Stimulated activated CD4-positive, alpha-beta T cell treated with anti-CD3 and anti-CD28 coated beads, Interleukin-4, amount 100 ng/mL, for 4 hours (primary cell): ENCODE measurements around the gene GALK1.
"Not testable (repeated sequence)": the region's sequence is repeated elsewhere in the genome, so short reads cannot be mapped to it uniquely, and the experiment has no call there.

Experiments used
- DNase-seq, 2 experiments: peaks; one replicate each; pipeline ENCODE4 v3.0.0-alpha.2; 2020

Gene GALK1

DNA sequence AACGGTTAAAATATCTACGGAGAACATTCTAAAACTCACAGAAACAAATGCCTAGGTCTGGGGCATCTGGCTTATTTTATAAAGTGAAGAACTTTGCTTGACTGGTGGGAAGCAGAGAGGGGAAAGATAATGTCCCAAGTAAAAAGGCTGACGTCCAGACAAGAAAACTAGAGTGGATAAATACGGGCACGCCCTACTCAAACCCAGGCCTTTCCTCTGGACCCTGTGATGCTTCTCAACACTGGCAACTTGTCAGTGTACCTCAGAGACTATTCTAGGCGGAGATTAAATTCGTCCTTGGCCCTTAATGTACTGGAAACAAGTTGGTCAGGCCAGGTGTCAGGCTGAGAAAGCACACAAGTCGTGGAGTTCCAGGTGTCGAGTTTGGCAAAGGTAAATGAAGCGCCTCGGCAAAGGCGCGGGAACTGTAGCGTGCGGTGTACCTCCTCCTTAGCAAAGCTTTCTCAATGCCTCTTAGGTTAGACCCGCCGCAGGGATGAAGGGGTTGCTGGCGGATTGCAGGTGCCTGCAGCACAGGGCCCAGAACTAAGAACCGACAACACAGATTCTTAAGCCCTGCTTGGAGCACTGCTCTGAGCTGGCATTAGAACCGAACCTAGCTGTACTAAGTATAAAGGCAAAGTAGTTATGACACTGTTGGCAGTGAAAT lies 18.9 kb upstream of the GALK1 start:
- DNase-seq: no peak

DNA sequence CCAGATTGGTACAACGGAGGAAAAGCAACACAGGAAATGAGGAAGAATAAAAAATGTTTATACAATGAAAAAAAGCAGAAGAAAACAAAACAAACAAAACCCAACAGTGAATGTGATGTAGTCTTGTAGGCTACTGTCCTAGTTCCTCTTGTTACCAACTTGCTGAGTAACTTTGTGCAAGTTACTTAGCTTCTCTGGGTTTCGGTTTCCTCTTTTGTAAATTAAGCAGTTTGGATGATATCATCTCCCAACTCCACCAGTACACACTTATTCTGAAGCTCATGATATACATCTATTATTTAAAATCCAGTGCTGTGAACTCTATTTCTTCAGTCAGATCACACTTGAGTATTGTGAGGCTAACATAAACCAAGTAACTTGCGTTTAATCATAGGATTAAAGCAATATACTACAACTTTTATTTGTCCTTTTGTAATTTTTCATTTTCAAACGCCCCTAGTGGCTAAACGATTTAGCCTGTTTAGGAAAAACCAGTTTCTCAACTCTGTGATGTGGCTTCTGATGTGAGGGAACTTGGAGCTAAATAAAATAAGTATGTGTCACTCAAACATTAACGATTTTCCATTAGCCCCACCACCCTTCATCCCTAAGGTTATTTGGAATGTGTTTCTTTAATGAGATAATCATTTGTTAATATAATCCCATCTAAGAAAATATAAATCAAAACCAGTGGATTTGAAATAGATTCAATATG lies 18.2 kb upstream of the GALK1 start:
- DNase-seq: no peak

DNA sequence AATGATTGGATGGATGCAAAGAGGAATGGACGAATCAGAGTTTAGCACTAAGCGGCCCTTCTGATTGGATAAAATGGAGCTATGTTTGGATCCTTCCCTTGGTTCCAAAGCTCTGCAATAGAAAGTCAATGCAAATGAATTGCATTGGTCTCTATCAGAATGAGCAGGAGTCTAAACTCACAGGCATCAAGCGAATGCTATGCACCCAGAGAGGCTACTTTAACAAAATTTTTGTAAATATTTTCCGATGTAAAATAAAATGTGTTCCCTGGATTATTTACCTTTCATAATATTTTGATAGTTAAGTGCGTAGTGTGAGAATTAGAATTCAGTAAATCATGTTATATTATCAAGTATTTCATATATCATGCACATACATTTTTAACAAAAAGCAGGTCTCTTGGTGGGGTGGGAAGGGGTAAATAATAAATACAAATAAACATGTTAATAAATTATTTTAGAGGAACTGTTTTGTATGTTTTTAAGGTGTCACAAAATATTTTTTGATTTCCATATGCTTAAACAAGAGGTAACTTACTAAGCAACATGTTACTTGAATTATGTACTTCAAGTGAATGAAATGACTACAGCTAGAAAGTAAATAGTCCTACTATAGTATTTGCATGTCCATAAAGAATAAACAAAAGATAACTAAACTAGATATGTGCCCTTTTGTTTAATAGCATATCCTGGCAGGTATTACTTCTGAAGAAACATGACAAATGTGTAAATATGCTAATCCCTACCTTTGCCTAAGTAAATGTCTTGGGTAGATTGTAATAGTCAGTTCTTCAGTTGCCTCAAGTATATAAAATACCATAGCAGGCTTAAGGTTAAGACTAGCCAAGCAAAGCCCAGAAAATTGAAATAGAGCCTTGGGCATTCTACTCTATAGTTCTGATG lies 15.2 kb upstream of the GALK1 start:
- DNase-seq: no peak

DNA sequence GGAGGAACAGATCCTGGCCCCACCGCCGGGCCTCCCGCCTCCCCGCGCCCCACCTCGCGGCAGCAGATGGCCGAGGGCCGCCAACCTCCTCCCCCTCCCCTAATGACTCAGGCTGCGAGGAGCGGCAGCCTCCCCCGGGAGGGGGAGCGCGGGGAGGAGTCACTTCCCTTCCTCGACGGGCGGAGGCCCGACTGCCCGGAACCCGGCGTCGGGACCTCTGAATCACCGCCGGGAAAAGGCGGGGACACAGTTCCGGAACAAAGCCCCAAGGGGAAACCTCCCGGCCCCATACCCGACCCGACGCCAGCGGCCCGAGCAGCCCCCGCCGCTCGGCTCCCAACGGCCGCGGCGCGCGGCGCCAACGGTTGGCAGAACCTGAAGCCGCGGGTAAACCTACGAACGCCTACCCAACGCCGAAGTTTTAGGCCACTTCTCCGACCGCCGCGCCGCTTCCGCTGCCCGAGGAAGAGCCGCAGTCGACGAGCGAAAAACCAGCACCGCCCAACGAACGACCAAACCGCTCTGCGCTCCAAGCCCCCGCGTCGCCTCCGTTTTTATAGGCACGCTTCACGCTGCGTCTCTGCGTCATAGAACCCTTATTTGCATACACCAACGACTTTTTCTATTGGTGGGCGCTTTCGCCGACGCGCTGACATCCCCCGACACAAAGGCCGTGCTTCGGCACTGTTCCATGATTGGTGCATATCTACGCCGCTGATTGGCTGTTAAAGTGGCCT lies 14.4 kb upstream of the GALK1 start:
- peak; percentile 88 to 96 for DNase-seq

DNA sequence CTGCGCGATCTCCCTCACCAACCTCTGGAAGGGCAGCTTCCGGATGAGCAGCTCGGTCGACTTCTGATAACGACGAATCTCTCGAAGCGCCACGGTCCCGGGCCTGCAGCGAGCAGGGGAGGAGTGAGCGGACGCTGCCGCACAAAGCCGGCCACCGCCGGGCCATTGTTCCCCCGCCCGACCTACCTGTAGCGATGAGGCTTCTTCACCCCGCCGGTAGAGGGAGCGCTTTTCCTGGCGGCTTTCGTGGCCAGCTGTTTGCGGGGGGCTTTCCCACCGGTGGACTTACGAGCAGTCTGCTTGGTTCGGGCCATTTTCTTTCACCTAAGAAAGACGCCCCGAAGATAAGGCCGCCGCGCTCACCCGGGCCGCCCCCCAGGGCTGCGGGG lies 13.9 kb upstream of the GALK1 start:
- no peak for DNase-seq

DNA sequence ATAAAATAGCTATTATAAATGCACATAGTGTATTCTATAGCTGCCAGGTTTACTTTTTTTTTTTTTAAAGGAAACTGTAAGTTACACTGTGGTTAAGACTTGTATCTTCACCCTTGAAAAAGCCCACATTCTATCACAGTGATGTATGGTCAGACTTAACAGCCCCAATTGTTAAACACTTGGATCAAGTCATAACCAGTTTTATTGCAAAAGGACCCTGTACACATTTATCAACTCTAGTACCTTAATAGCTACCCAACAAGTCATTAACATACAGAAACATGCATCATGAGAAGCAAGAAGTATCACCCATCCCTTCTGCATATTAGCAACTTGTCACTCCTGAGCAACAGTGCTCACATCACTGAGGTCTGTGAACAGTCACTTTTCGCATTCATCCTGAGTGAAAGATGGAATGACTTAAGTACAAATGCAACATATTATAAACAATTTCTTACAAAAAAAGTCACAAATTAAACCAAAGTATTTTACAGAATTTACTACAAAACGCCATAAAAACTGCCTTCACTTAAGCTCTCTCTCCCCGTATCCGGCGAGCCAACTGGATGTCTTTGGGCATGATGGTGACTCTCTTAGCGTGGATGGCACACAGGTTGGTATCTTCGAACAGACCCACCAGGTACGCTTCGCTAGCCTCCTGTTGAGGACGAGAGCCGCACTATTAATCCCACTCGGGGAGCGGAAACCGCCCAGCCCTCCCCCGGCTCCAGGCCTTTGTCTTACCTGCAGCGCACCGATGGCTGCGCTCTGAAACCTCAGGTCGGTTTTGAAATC lies 13.3 kb upstream of the GALK1 start:
- DNase-seq: not testable (repeated sequence)

DNA sequence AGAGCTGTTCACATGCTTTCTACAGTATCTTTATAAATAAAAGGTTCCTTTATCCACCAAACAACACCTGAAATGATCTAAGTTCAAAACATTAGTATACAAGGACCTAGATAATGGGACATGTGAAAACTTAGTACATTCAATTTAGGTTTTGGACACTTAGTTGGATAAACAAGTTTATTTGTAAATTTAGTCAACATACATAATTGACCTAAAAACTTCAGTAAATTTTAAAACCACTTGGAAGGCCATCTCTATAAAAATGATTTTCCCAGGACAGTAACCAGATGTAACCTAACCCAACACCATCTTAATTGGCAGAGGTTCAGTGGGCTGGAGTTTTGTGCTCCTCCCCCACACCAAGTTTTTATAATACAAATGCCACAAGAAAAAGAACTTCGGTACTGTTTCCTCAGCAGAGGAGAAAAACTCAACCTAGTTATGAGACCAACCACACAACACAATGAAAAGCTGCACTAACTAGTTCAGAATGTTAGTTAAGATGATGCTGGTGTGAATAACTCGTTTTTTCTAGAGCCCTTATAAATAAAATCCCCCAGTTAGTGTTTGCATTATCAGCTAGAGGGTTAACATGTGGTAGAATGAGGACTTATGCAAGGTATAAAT lies 12.4 kb upstream of the GALK1 start:
- no peak for DNase-seq

DNA sequence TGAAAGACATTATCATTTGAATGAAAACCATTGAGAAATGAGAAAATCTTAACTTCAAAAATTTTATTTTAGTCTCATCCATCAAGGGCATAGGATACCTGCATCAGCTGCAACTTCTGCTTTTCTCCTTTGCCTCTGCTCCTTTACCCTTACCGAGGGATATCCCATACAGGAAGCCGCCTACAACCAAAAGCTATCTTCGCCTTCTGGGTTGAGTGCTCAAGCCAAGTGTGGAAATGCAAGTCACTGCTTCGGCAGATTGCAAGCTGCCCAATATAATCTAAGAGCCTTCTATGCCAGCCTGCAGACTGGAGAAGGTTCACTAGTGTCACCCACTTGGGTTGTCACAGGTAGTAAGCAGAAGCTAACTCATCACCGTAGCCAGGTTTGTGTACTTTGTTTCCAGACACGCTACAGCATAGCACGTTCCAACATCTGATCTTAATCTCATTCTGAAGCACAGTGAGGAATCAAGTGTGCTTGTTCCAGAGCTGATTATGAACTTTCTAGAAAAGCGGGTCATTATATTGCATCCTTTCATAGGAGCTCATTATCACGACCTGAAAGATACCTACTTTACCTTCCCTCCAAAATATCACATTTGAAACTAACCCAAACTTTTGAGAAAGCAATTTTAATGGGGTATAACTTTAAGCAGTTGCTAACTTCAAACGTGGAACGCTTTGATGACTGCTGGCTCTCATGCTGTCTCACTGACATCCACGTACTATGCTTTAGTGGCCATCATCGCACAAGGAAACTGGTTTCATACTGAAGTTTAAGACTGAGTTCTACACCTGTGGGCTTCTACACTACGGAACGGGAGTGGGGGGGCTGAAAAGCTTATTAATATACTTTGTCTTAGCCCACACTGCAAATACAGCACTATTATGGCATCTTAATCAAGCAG lies 11.6 kb upstream of the GALK1 start:
- DNase-seq: no peak

DNA sequence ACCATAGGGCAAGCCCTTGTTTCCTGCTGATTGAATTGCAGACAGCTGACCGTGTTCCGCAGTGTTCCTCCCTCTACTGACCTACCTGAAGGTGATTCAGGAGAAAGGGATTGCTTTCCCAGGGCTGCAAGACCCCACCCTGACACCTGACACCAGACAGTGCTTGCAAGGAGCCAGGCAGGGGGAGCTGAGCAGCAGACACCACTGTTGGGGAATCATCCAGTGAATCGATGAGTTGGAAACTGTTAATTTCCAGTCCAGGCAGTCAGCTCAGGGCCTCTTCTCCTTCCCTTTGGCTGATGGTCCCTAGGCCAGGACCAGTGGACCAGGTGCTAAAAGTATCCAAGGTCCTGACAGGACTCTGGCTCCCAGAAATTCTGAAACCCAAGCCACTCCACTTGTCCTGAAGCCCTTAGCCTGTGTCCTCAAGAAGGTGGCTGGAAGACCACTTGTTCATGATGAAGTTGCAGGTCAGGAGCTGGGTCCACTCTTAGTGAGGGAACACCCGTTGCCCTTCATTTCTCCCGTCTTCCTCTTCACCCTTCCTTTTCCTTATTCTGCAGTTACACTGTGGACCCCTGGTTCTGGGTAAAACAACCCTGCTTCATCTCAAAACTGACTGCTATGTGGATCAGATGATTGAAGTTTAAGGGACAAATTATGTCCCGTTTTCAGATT lies 10.1 kb upstream of the GALK1 start:
- DNase-seq: no peak

DNA sequence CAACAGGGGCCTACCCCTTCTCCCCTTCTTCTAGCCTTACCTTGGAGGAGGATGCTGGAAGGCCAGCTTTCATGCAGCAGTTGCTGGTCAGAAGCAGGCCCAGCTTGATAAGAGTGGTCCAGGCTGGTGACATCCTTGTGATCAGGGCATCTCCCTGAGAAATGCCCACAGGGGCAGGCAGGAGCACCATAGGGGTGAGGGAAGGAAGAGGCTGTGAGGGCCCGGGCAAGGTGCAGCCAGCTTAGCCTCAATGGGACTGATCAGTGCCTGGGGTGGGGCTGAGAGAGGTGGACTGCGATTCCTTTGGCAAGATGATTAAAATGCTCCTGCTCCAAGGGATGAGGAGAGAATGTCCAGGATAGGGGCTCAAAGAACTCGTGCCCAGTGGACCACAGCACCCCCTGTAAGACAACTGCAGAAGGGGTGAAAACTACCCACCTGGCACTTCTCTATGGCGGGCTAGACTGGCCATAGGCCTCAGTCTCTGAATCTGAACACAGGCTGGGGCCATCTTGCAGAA lies 9.5 kb upstream of the GALK1 start:
- no peak for DNase-seq

DNA sequence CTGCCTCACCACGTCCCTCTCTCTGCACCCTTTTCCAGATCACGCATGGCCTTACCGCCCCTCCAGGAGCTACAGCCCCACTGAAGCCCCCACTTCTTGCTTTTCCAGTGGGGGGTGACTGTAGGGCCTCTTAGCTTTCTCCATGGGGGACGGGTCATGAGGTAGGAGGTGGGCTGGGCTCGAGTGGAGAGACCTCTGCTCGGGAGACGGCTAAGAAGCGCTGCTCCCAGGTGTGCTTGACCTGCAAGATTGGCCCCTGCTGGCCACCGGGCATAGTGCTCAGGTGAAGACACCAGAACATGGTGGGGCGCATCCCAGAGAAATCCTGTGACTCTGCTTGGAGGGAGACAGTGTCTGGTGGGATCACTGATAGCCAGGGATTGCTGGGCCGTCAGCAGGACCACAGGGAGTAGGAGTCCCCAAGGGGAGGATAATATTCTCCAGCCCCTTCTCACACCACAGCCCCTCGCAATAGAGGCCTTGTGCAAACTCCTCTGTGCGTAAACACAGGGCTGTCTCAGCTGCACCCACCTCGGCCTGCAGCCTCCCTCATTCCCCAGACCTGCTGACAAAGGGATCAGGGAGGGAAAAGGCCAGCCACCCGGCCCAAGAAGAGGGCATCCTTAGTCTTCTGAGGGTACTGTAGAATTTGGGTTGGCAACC lies 8.9 kb upstream of the GALK1 start:
- no peak for DNase-seq

DNA sequence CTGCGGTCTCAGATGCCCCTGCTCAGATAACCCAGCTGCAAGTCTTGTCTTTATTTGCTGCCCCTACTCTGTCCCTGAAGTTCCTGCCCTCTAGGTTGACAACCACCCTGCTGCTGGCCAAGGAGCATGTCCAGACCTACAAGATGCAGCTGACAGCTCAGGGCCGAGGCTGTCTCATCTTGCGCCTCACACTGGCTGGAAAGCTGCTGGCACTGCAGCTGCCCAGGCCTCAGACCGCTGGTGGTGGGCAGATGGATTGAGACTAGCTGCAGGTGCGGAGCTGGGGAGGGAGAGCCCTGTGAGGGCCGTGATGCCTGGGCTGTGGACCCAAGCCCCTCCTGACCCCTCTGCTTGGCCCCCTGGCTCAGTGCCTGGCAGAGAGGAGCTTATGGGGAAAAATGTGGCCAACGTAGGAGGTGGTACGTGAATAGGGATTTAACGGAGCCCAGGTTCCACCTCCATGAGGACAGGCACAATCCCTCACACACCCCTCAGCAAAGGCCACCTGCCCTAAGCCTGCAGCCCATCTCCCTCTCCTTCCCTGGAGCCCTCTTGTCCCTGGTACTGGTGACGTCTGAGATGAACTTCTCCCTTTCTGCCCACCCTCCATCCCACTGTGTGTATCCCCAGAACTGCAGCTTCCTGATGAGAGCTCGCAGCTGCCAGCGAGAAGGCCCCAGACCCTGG lies 8.3 kb upstream of the GALK1 start:
- no peak for DNase-seq

DNA sequence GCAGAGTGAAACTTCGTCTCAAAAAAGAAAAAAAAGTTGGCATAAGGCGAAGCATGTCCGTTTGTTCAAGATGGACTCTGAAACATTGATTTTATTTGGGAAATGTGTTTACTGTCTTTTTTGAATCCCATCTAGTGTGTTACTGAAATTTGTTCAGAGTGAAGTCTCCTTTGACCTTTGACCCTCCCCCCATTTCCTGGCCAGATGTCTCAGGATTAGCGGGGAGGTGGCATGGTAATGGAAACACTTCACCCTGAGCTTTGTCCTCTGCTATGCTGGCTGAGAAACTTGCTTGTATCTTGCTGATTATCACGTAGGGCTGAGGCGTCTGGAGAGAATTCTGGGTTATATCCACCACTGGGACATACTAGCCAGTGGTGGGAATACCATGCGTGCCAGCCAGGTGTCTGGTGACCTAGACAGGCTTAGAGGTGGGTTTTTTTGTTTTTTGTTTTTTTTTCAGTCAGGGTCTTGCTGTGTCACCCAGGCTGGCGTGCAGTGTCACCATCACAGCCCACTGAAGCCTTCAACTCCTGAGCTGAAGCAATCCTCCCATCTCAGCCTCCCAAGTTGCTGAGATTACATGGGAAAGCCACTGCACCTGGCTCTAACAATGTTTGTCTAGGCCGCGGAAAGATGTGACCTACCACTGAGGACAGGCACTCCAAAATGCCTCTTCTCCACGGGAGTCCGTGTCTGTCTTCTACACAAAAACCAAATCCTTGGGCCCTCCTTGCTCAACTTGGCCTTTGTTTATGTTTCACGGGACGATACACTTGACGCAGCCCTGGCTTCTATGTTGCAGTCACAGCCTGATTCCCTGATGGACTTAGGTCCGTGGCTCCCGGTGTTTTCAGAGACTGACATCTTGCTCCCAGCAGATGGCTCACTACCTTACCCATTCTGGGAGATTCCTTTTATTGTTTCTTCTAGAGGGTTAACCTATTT lies 6.6 kb upstream of the GALK1 start:
- no peak for DNase-seq

DNA sequence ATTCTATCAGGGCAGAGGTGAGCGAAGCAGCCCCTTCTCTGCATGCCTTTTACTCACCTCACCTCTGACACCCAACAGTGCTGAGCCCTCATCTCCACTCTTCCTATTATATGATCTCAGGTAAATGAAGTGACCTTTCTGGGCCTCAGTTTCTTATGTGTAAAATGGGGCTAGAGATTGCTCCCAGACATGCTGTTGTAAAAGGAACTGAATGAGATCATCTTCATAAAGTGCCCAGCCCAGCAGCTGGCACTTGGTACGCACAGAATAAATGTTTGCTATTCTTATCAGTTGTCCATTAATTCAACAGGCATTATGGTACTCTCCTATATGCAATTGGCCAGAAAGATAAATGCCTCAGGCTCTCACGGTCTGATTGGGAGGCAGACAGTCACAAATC lies 4.5 kb upstream of the GALK1 start:
- no peak for DNase-seq

DNA sequence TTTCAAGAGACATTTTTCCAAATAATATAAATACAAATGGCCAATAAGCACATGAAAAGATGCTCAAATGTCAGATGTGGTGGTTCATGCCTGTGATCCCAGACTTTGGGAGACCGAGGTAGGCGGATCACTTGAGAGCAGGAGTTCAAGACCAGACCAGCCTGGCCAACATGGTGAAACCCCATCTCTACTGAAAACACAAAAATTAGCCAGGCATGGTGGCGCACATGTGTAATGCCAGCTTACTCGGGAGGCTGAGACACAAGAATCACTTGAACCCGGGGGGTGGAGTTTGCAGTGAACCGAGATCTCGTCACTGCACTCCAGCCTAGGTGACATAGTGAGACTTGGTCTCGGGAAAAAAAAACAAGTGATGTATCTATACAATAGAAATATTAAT lies 2.9 kb upstream of the GALK1 start:
- no peak for DNase-seq

DNA sequence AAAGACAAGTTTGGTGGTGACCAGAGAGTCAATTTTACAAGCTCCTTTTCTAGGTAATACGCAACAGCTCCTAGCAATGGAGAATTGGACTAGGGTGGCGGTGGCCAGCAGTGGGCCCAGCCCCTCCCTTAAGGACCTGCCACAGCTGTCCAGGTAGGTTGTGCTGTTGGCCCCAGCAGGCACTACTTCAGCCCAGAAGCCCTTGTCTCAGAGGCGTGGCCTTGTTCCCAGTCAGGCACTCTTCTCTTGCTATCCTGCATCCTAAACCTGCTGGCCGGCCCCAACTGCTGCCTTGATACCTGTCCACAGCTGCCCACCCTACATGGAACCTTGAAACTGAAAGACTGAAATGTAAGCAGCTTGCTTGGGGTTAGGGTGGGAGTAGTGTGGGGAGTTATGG lies 989 bp upstream of the GALK1 start:
- no peak for DNase-seq

DNA sequence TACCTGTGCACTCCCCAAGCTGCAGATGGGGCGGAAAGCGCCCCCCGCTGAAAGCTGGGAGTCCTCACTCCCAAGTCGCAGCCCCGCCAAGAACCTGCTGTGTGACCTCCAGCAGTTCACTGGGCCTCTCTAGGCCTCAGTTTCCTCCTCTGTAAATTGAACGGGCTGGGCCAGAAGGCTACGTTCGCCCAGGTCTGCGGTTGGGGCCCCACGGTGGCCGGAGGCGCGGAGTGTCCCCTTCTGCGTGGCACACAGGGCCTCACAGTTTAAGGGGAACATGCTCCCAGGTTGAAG lies 628 bp downstream of the GALK1 start:
- DNase-seq: no peak
